Natural killer cell treated with Interleukin-12 subunit alpha and Interleukin-12 subunit beta and Interleukin-15 and Interleukin-18, amount 100 ng/mL, for 72 hours (primary cell): ENCODE data around the gene ISOC2. TPM values are rescaled to one million over a fixed set of nuclear protein-coding genes. Genes with fewer than 3 reads are reported as not detected.

Experiments
- total RNA-seq, 2 donors: library from RNA; stranded (reverse); gene quantifications; one replicate each; pipeline ENCODE4 v1.2.3, GENCODE V29; 2022

The ISOC2 gene
- total RNA-seq, 2 donors from 2014 or later, result 25.6 to 45.1 TPM

Other genes starting within 250 kb of the ISOC2 start
- gene TMEM86B, start 232.9 kb downstream of the ISOC2 start, total RNA-seq, result 10 to 100 TPM in 1 of 2 donors, 1 to 10 TPM in 1; 8.3 to 31.6 TPM
- gene PPP6R1, start 202.6 kb downstream of the ISOC2 start, total RNA-seq, result 100 to 1,000 TPM; 260 to 492 TPM
- gene HSPBP1, start 181.5 kb downstream of the ISOC2 start, total RNA-seq, result 10 to 100 TPM; 38.2 to 53.1 TPM
- gene BRSK1, start 177.6 kb downstream of the ISOC2 start, total RNA-seq, result 10 to 100 TPM; 11.9 to 15.7 TPM
- 1 to 10 TPM in 1 of 2 donors, under 1 TPM in 1; 0.67 to 2.7 TPM for gene TMEM150B, start 136.3 kb downstream of the ISOC2 start, total RNA-seq
- 10 to 100 TPM in 1 of 2 donors, 1 to 10 TPM in 1; 9.7 to 22.1 TPM for gene KMT5C, start 121.8 kb downstream of the ISOC2 start, total RNA-seq
- gene COX6B2, start 106.9 kb downstream of the ISOC2 start, total RNA-seq, result not detected
- not detected for gene GARIN5B, start 98.4 kb downstream of the ISOC2 start, total RNA-seq
- gene IL11, start 91.2 kb downstream of the ISOC2 start, total RNA-seq, result under 1 TPM in 1 of 2 donors, not detected in 1; 0.78 TPM
- gene TMEM190, start 84.8 kb downstream of the ISOC2 start, total RNA-seq, result not detected
- gene TMEM238, start 77.3 kb downstream of the ISOC2 start, total RNA-seq, result 1 to 10 TPM; 5.2 to 8.3 TPM
- gene RPL28, start 75.7 kb downstream of the ISOC2 start, total RNA-seq, result 1,000 to 10,000 TPM; 1,106 to 1,518 TPM
- gene UBE2S, start 53.9 kb downstream of the ISOC2 start, total RNA-seq, result 100 to 1,000 TPM; 247 to 423 TPM
- not detected for gene SHISA7, start 18.3 kb downstream of the ISOC2 start, total RNA-seq
- not detected for gene C19orf85, start 3.1 kb upstream of the ISOC2 start, total RNA-seq
- gene ZNF628, start 15.0 kb upstream of the ISOC2 start, total RNA-seq, result 10 to 100 TPM in 1 of 2 donors, 1 to 10 TPM in 1; 8.0 to 12.3 TPM
- gene NAT14, start 23.5 kb upstream of the ISOC2 start, total RNA-seq, result 10 to 100 TPM in 1 of 2 donors, 1 to 10 TPM in 1; 6.1 to 14.0 TPM
- gene SSC5D, start 26.8 kb upstream of the ISOC2 start, total RNA-seq, result under 1 TPM in 1 of 2 donors, not detected in 1; 0.50 TPM
- gene SBK2, start 75.5 kb upstream of the ISOC2 start, total RNA-seq, result not detected
- gene SBK3, start 83.9 kb upstream of the ISOC2 start, total RNA-seq, result not detected
- gene ZNF579, start 119.2 kb upstream of the ISOC2 start, total RNA-seq, result 10 to 100 TPM in 1 of 2 donors, 1 to 10 TPM in 1; 6.5 to 10.2 TPM
- 10 to 100 TPM; 11.8 to 15.8 TPM for gene FIZ1, start 137.9 kb upstream of the ISOC2 start, total RNA-seq
- 10 to 100 TPM; 10.6 to 14.7 TPM for gene ZNF524, start 138.6 kb upstream of the ISOC2 start, total RNA-seq
- 10 to 100 TPM; 15.4 to 20.7 TPM for gene ZNF865, start 144.0 kb upstream of the ISOC2 start, total RNA-seq
- 1 to 10 TPM; 2.6 to 4.5 TPM for gene ZNF784, start 162.9 kb upstream of the ISOC2 start, total RNA-seq
- gene ZNF580, start 179.4 kb upstream of the ISOC2 start, total RNA-seq, result 10 to 100 TPM; 35.7 to 39.5 TPM
- gene ZNF581, start 182.0 kb upstream of the ISOC2 start, total RNA-seq, result 10 to 100 TPM; 15.1 to 27.6 TPM
- gene CCDC106, start 186.6 kb upstream of the ISOC2 start, total RNA-seq, result 1 to 10 TPM; 1.9 to 3.3 TPM
- 100 to 1,000 TPM; 266 to 434 TPM for gene U2AF2, start 193.4 kb upstream of the ISOC2 start, total RNA-seq
- gene EPN1, start 213.6 kb upstream of the ISOC2 start, total RNA-seq, result 10 to 100 TPM; 40.7 to 63.9 TPM